SIG-M5 treated with dmso at 0.1 percent for 504 hours (cell line): ENCODE results near the gene DENND2C.

Experiments
- DNase-seq: peaks from one replicate; lab custom pipeline; 2025; ENCODE audit not compliant: unreplicated experiment; lab: John Stamatoyannopoulos, UW

DENND2C gene

GRCh38 chr1:114669562-114670082 lies at the start of gene DENND2C:
Gene DENND2C (minus strand): TSS chr1:114670049. CDS start chr1:114625984, 44,065 bp downstream.
- no peak for DNase-seq

- no peak for DNase-seq
Observed at GRCh38 chr1:114719424-114719787, 49.6 kb upstream of the DENND2C start.

- DNase-seq, result peak; percentile 14
Observed at GRCh38 chr1:114718661-114719423, 49.0 kb upstream of the DENND2C start.

GRCh38 chr1:114716304-114717170 lies 46.7 kb upstream of the DENND2C start, which contains the start of gene NRAS:
Gene NRAS (minus strand): TSS chr1:114716771. CDS start chr1:114716160, 611 bp downstream.
- peak; percentile 94 for DNase-seq

GRCh38 chr1:114715952-114716303 lies 46.1 kb upstream of the DENND2C start:
- DNase-seq, result no peak

- no peak for DNase-seq
Observed at GRCh38 chr1:114712977-114713376, 43.1 kb upstream of the DENND2C start.

GRCh38 chr1:114710360-114710759 lies 40.5 kb upstream of the DENND2C start:
- DNase-seq, result no peak

- DNase-seq, result no peak
Observed at GRCh38 chr1:114707604-114708003, 37.8 kb upstream of the DENND2C start.

GRCh38 chr1:114703242-114703641 lies 33.4 kb upstream of the DENND2C start:
- DNase-seq, result no peak

- no peak for DNase-seq
Observed at GRCh38 chr1:114702737-114703136, 32.9 kb upstream of the DENND2C start.

GRCh38 chr1:114701931-114702330 lies 32.1 kb upstream of the DENND2C start:
- DNase-seq, result no peak

GRCh38 chr1:114700036-114700600 lies 30.3 kb upstream of the DENND2C start:
- no peak for DNase-seq

GRCh38 chr1:114696810-114697209 lies 27.0 kb upstream of the DENND2C start:
- no peak for DNase-seq

- DNase-seq, result no peak
Observed at GRCh38 chr1:114695430-114696058, 25.7 kb upstream of the DENND2C start, which contains the start of gene AMPD1. Gene AMPD1 (minus strand): TSS chr1:114695546. CDS start chr1:114695471, 75 bp downstream.

- no peak for DNase-seq
Observed at GRCh38 chr1:114694540-114695310, 24.9 kb upstream of the DENND2C start.

- no peak for DNase-seq
Observed at GRCh38 chr1:114692947-114693346, 23.1 kb upstream of the DENND2C start.

- no peak for DNase-seq
Observed at GRCh38 chr1:114691061-114691460, 21.2 kb upstream of the DENND2C start.

GRCh38 chr1:114690148-114690547 lies 20.3 kb upstream of the DENND2C start:
- DNase-seq, result no peak

GRCh38 chr1:114688526-114688925 lies 18.7 kb upstream of the DENND2C start:
- DNase-seq, result no peak

GRCh38 chr1:114685851-114686250 lies 16.0 kb upstream of the DENND2C start:
- DNase-seq, result no peak
